Peyer's patch (tissue), 4 donors: ENCODE results near the gene TEX101.

Source experiments
- CTCF ChIP-seq, 6 experiments: fragments of 450-650 bp in 4 of 6; fragments of 200-600 bp in 2 of 6; sonication (generic) in 1 of 6; IDR thresholded peaks; one replicate each; pipeline ENCODE4 v1.5.1; 2017 to 2019; ENCODE audit warnings: antibody characterized with exemption in 6 of 6, mild to moderate bottlenecking in 3 of 6, moderate library complexity in 1 of 6
- POLR2A ChIP-seq, 2 donors: fragments of 450-650 bp; IDR thresholded peaks; one replicate each; pipeline ENCODE4 v1.5.1; 2017; ENCODE audit warnings: antibody characterized with exemption in 2 of 2, mild to moderate bottlenecking in 2 of 2, moderate library complexity in 2 of 2

- TF ChIP-seq CTCF (IDR thresholded peaks at IDR 0.05) (no peak), POLR2A (IDR thresholded peaks at IDR 0.05) (no peak)
Measured at GRCh38 chr19:43430142-43430710, 15.5 kb downstream of the TEX101 start.
